Neutrophil (primary cell): Measurements from ENCODE around the gene SFTPB.

ENCODE experiments used
- H3K27ac ChIP-seq: fragments of 200-600 bp; sonication (generic); 2 replicates; pipeline ENCODE4 v1.5.1; 2016; ENCODE audit warnings: mild to moderate bottlenecking, moderate library complexity
- H3K27me3 ChIP-seq: fragments of 200-600 bp; sonication (generic); 2 replicates; pipeline ENCODE4 v1.6.0; 2016; ENCODE audit warnings: mild to moderate bottlenecking
- H3K36me3 ChIP-seq: fragments of 200-600 bp; sonication (generic); 2 replicates; pipeline ENCODE4 v1.5.1; 2017
- H3K4me1 ChIP-seq, 2 experiments: fragments of 200-600 bp in 1 of 2; sonication (generic) in 1 of 2; 1 replicate in 1 of 2; 2 replicates in 1 of 2; pipeline versions ENCODE4 v1.5.1 to v1.6.1; 2013 to 2016; ENCODE audit warnings: low read depth in 1 of 2, low read length in 1 of 2, mild to moderate bottlenecking in 1 of 2, moderate library complexity in 1 of 2; ENCODE audit not compliant: control insufficient read depth in 1 of 2, insufficient read depth in 1 of 2
- H3K4me3 ChIP-seq, 2 experiments: fragments of 200-600 bp in 1 of 2; sonication (generic) in 1 of 2; 1 replicate in 1 of 2; 2 replicates in 1 of 2; pipeline ENCODE4 v1.5.1; 2013 to 2016; ENCODE audit warnings: low read depth in 1 of 2, low read length in 1 of 2, mild to moderate bottlenecking in 1 of 2, moderate library complexity in 1 of 2
- H3K9me3 ChIP-seq: fragments of 200-600 bp; sonication (generic); 2 replicates; pipeline ENCODE4 v1.5.1; 2016
- CTCF ChIP-seq: fragments of 200-600 bp; sonication (generic); IDR thresholded peaks from 2 replicates; pipeline ENCODE4 v1.5.1; 2016; ENCODE audit warnings: antibody characterized with exemption

The SFTPB gene

GRCh38 chr2:85705680-85706039 lies 37.7 kb upstream of the SFTPB start:
- TF ChIP-seq CTCF = no peak
- Histone ChIP-seq H3K27me3 (no peaks in the 10 kb centered on the region), H3K4me3 (peak overlapping the region; percentile 40 to 44), H3K36me3 (no peaks in the 10 kb centered on the region), H3K4me1 (peaks cover 76 to 95% of the 10 kb centered on the region in 2 experiments), H3K9me3 (no peaks in the 10 kb centered on the region), H3K27ac (peak overlapping the region; percentile 92)

GRCh38 chr2:85704800-85705679 lies 37.0 kb upstream of the SFTPB start:
- TF ChIP-seq CTCF = no peak
- Histone ChIP-seq H3K36me3 (no peaks in the 10 kb centered on the region), H3K4me3 (peak overlapping the region; percentile 40 to 44), H3K27me3 (no peaks in the 10 kb centered on the region), H3K27ac (peak overlapping the region; percentile 92), H3K9me3 (no peaks in the 10 kb centered on the region), H3K4me1 (peaks cover 71 to 95% of the 10 kb centered on the region in 2 experiments)

- H3K9me3 ChIP-seq = no peaks in the 10 kb centered on the region
These were observed 36.0 kb upstream of the SFTPB start for GRCh38 chr2:85704038-85704437.

GRCh38 chr2:85703329-85703728 lies 35.3 kb upstream of the SFTPB start:
- H3K4me1 ChIP-seq = peaks cover 66 to 90% of the 10 kb centered on the region in 2 experiments
- TF ChIP-seq CTCF = no peak
- no peaks in the 10 kb centered on the region for H3K36me3 ChIP-seq
- peak overlapping the region; percentile 92 for H3K27ac ChIP-seq
- no peaks in the 10 kb centered on the region for H3K27me3 ChIP-seq
- H3K4me3 ChIP-seq = no peak overlapping the region
- H3K9me3 ChIP-seq = no peaks in the 10 kb centered on the region

More at GRCh38 chr2:85704038-85704437, 36.0 kb upstream of the SFTPB start:
- H3K27me3 ChIP-seq = no peaks in the 10 kb centered on the region
- peak overlapping the region in 1 of 2 experiments; percentile 14 for H3K4me3 ChIP-seq
- H3K4me1 ChIP-seq = peaks cover 71 to 95% of the 10 kb centered on the region in 2 experiments
- TF ChIP-seq CTCF = no peak
- peak overlapping the region; percentile 92 for H3K27ac ChIP-seq
- no peaks in the 10 kb centered on the region for H3K36me3 ChIP-seq

GRCh38 chr2:85702800-85703199 lies 34.8 kb upstream of the SFTPB start:
- no peak for TF ChIP-seq CTCF
- no peaks in the 10 kb centered on the region for H3K36me3 ChIP-seq
- H3K27ac ChIP-seq = peak overlapping the region; percentile 92

More at GRCh38 chr2:85702800-85703199, 34.8 kb upstream of the SFTPB start:
- Histone ChIP-seq H3K4me3 (no peak overlapping the region), H3K27me3 (no peaks in the 10 kb centered on the region), H3K4me1 (peaks cover 65 to 90% of the 10 kb centered on the region in 2 experiments), H3K9me3 (no peaks in the 10 kb centered on the region)
